NCI-H128 (cell line): ENCODE results near the gene CTNNA3.

ENCODE experiments used
- DNase-seq: peaks from one replicate; lab custom pipeline; 2025; ENCODE audit not compliant: unreplicated experiment; lab: John Stamatoyannopoulos, UW

The CTNNA3 gene

GRCh38 chr10:67331121-67331910 lies 364.7 kb downstream of the CTNNA3 start:
- DNase-seq = no peak

GRCh38 chr10:67327626-67328535 lies 368.1 kb downstream of the CTNNA3 start:
- DNase-seq = no peak

- DNase-seq = no peak
These were observed 376.0 kb downstream of the CTNNA3 start for GRCh38 chr10:67319976-67320375.

GRCh38 chr10:67308912-67309311 lies 387.1 kb downstream of the CTNNA3 start:
- no peak for DNase-seq

GRCh38 chr10:67306588-67307205 lies 389.3 kb downstream of the CTNNA3 start:
- no peak for DNase-seq

GRCh38 chr10:67302701-67303100 lies 393.3 kb downstream of the CTNNA3 start:
- DNase-seq = no peak

GRCh38 chr10:67299761-67300160 lies 396.2 kb downstream of the CTNNA3 start:
- no peak for DNase-seq

GRCh38 chr10:67297637-67298181 lies 398.3 kb downstream of the CTNNA3 start:
- no peak for DNase-seq

GRCh38 chr10:67296926-67297325 lies 399.1 kb downstream of the CTNNA3 start:
- DNase-seq = no peak

DNA sequence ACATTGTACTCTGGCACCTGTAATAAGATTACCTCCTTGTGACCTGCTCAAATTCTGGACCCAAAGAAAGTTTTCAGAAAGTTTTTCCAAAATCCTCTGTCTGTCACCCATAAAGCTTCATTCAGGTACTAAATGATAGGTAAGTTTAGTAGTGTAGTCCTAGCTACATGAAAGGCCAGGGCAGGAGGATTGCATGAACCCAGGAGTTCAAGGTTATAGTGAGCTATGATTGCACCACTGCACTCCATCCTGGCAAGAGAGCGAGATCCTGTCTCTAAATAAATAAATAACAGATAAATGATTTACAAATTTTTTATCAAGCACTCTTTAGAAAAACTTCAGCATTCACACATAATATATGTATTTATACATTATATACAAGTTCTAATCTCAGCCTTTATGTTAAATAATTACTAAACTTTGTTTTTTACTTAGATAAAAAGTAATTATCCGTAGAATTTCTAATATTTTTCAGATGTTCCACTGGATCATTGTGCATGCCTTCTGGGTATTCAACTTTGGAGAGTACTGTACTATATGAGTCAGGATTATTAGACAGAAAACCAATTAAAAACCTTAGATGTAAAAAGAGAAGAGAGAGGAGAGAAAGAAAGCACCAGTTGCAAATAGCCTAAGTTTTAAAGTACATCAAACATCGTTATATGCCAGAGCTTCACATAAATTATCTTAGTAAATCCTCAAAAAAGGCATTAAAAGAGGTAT lies 407.1 kb downstream of the CTNNA3 start:
- no peak for DNase-seq

- no peak for DNase-seq
These were observed 411.4 kb downstream of the CTNNA3 start for GRCh38 chr10:67284589-67284988.

GRCh38 chr10:67282871-67283270 lies 413.1 kb downstream of the CTNNA3 start:
- no peak for DNase-seq

DNA sequence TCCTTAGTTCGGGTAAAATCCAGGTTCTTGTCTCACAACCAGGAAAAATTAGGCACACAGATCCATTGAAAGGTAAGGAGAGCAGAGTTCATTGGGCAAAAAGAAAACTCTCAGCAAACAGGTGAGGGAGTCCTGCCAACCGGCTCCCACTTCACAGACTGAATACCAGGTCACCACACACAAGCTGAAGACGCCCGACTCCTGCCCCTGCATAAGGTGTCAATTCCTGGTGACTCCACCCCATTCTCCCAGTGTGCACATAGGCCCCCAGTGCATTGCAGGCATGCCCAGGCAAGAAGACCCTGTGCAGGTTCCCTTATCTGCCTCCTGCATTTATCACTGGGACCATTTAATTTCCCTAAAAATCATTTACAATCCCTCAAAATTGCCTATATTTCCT lies 415.6 kb downstream of the CTNNA3 start:
- DNase-seq = no peak

- DNase-seq = no peak
These were observed 418.6 kb downstream of the CTNNA3 start for GRCh38 chr10:67277402-67277801.

- no peak for DNase-seq
These were observed 426.2 kb downstream of the CTNNA3 start for GRCh38 chr10:67269828-67270227.

- no peak for DNase-seq
These were observed 427.8 kb downstream of the CTNNA3 start for GRCh38 chr10:67268146-67268545.

DNA sequence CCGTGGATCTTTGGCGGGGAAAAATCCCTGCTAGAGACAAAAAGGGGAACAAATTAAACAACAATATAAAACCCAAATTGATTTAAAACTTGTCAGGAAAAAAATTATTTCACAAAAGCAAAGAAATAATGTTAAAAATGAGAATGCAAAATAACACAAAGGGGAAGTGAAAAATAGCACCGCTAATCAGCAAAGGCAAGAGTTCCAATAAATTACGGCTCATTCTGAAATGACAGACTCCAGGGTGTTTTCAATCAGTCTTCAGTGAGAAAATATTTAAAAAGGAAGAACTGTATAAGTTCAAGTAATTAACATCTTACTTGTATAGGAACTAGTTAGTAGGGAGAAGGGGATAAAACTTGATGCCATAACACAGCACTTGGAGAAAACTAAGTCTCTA lies 433.3 kb downstream of the CTNNA3 start:
- DNase-seq = no peak

GRCh38 chr10:67261300-67261797 lies 434.6 kb downstream of the CTNNA3 start:
- no peak for DNase-seq

DNA sequence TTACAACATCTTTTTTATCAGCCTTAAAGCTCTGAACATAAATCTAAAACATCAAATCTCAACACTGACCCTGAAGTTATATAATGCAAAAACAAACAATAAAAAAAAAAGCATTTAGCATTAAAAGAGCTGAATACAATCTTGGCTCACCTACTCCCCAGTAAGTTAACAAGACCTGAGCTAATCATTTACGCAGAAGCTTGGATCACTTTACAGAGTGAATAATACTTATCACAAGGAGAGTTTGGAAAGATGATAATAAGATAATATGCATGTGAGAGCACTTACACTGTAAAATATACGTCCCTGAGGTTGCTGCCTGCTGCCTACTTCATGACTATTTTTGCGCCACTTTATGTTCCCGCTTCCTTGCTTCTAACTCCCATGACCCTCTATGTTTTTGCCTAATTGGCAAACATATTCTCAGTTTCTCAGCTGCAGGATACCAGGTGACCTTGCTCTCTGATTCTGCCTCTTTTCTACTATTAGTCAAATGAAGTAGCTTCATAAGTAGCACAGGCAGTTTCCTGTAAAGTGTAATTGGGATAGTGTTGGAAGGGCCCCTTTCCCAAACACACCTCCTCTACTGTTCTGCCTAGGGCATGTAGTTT lies 436.6 kb downstream of the CTNNA3 start:
- no peak for DNase-seq
